GM12878 (cell line): Measurements from ENCODE around the gene IFT25.

ENCODE experiments used
- CREB1 ChIP-seq: IDR thresholded peaks from 2 replicates; pipeline ENCODE4 v1.6.1; 2012; ENCODE audit warnings: low read depth, mild to moderate bottlenecking, inconsistent platforms
- CTCF ChIP-seq, 3 experiments: IDR thresholded peaks in 2 of 3; conservative IDR thresholded peaks in 1 of 3; 2 replicates each; pipeline ENCODE4 v1.5.1; 2011; ENCODE audit warnings: low read depth in 3 of 3, low read length in 3 of 3, mild to moderate bottlenecking in 3 of 3, control low read depth in 2 of 3, moderate library complexity in 2 of 3, inconsistent platforms in 1 of 3, mixed read lengths in 1 of 3; ENCODE audit not compliant: control insufficient read depth in 2 of 3, insufficient read depth in 1 of 3; ENCODE audit errors: extremely low read depth in 1 of 3
- ETV6 ChIP-seq, 2 experiments: fragments of 450-650 bp in 1 of 2; IDR thresholded peaks in 1 of 2; conservative IDR thresholded peaks in 1 of 2; 2 replicates each; pipeline ENCODE4 v1.6.1; 2014; ENCODE audit warnings: antibody characterized with exemption in 1 of 2, borderline replicate concordance in 1 of 2, low read depth in 1 of 2, mild to moderate bottlenecking in 1 of 2, moderate library complexity in 1 of 2
- HDAC6 ChIP-seq: fragments of 200-600 bp; sonication (generic); IDR thresholded peaks from one replicate; pipeline ENCODE4 v1.8.0; 2017; ENCODE audit warnings: antibody characterized with exemption; ENCODE audit not compliant: unreplicated experiment
- MYC ChIP-seq: IDR thresholded peaks from 2 replicates; pipeline ENCODE4 v1.6.1; 2011; ENCODE audit warnings: mild to moderate bottlenecking, low read length, moderate library complexity, inconsistent platforms; ENCODE audit not compliant: insufficient read depth, insufficient replicate concordance, insufficient read length, severe bottlenecking
- NR2C1 ChIP-seq: fragments of 450-650 bp; IDR thresholded peaks from 2 replicates; pipeline ENCODE4 v1.6.1; 2017; ENCODE audit warnings: antibody characterized with exemption, mild to moderate bottlenecking, moderate library complexity
- POLR2A ChIP-seq: IDR thresholded peaks from 2 replicates; pipeline ENCODE4 v1.6.1; 2011; ENCODE audit warnings: low read depth, mild to moderate bottlenecking, low read length
- POLR2AphosphoS5 ChIP-seq: IDR thresholded peaks from 2 replicates; pipeline ENCODE4 v1.6.1; 2011; ENCODE audit warnings: mild to moderate bottlenecking, low read length, inconsistent platforms
- RAD21 ChIP-seq: IDR thresholded peaks from 2 replicates; pipeline ENCODE4 v1.6.1; 2011; ENCODE audit warnings: mild to moderate bottlenecking, low read depth, low read length, moderate library complexity; ENCODE audit not compliant: insufficient read depth
- RB1 ChIP-seq: fragments of 450-650 bp; formaldehyde crosslinking; IDR thresholded peaks from 2 replicates; pipeline ENCODE4 v1.6.1; 2017; ENCODE audit warnings: mild to moderate bottlenecking, borderline replicate concordance
- REST ChIP-seq: IDR thresholded peaks from 2 replicates; pipeline ENCODE4 v1.6.1; 2012; ENCODE audit warnings: mild to moderate bottlenecking, low read depth, low read length
- SP1 ChIP-seq: IDR thresholded peaks from one replicate; pipeline ENCODE4 v1.6.1; 2011; ENCODE audit warnings: low read depth, low read length
- ZSCAN29 ChIP-seq: fragments of 450-650 bp; IDR thresholded peaks from 2 replicates; pipeline ENCODE4 v1.6.1; 2017; ENCODE audit warnings: mild to moderate bottlenecking, moderate library complexity

DNA sequence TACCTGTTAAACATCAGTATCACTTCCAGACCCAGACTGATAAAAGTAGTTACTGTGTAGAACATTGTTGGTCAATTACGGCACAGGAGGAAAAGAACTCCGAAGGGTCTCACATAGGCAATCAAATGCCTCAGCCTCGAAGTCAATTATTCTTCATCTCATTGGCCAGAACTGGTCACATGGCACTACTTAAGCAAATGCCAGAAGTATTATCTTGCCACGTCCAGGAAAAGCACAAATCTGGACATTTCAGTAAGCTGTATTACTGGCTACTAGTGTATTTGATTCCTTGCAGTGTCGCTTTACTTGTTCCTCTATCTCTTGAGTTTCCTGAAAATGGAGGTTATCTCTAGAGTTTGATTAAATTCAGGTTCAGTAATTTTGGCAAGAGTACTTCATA is 27.2 kb downstream of the IFT25 start:
- TF ChIP-seq ZSCAN29: no peak
- TF ChIP-seq ETV6 (conservative IDR thresholded peaks at IDR 0.05 in 1 of 2, IDR thresholded peaks at IDR 0.05 in 1 of 2; ENCODE audit: borderline replicate concordance in 1 of 2, low read depth in 1 of 2): no peak
- no peak for TF ChIP-seq POLR2A
- no peak for TF ChIP-seq CREB1
- no peak for TF ChIP-seq REST
- no peak for TF ChIP-seq CTCF (IDR thresholded peaks at IDR 0.05 in 2 of 3, conservative IDR thresholded peaks at IDR 0.05 in 1 of 3; ENCODE audit: control insufficient read depth in 2 of 3, extremely low read depth in 1 of 3, insufficient read depth in 1 of 3, low read depth in 3 of 3, low read length in 3 of 3)
- TF ChIP-seq NR2C1: no peak
- no peak for TF ChIP-seq RAD21
- TF ChIP-seq MYC: no peak
- no peak for TF ChIP-seq POLR2AphosphoS5
- no peak for TF ChIP-seq SP1
- no peak for TF ChIP-seq HDAC6
- TF ChIP-seq RB1: no peak
